HG03039 (cell line): Measurements from ENCODE around the gene WDFY1.

Source experiments
- ATAC-seq: cut with Tn5 transposase; IDR thresholded peaks from one replicate; pipeline ENCODE4 v1.9.1; 2021; ENCODE audit warnings: mild to moderate bottlenecking, moderate library complexity; ENCODE audit not compliant: unreplicated experiment

The WDFY1 gene

GRCh38 chr2:223944703-223945531 lies at the start of gene WDFY1:
Gene WDFY1 (minus strand): TSS chr2:223945335. CDS start chr2:223945284, 51 bp downstream.
- ATAC-seq = peak; percentile 76

GRCh38 chr2:223994562-223995162 lies 49.5 kb upstream of the WDFY1 start:
- ATAC-seq = no peak

- peak; percentile 75 for ATAC-seq
Measured at GRCh38 chr2:223993634-223994232, 48.6 kb upstream of the WDFY1 start.

- ATAC-seq = no peak
Measured at GRCh38 chr2:223991611-223992010, 46.5 kb upstream of the WDFY1 start.

GRCh38 chr2:223989856-223990232 lies 44.7 kb upstream of the WDFY1 start:
- ATAC-seq = no peak

- no peak for ATAC-seq
Measured at GRCh38 chr2:223989206-223989855, 44.2 kb upstream of the WDFY1 start.

GRCh38 chr2:223981241-223981640 lies 36.1 kb upstream of the WDFY1 start:
- ATAC-seq = no peak

GRCh38 chr2:223980803-223981202 lies 35.7 kb upstream of the WDFY1 start:
- ATAC-seq = no peak

- ATAC-seq = no peak
Measured at GRCh38 chr2:223980397-223980735, 35.2 kb upstream of the WDFY1 start.

- ATAC-seq = no peak
Measured at GRCh38 chr2:223979730-223980396, 34.7 kb upstream of the WDFY1 start.

- ATAC-seq = no peak
Measured at GRCh38 chr2:223978451-223978850, 33.3 kb upstream of the WDFY1 start.

GRCh38 chr2:223976635-223977226 lies 31.6 kb upstream of the WDFY1 start:
- ATAC-seq = no peak

GRCh38 chr2:223973606-223974005 lies 28.5 kb upstream of the WDFY1 start:
- no peak for ATAC-seq

GRCh38 chr2:223972656-223973102 lies 27.5 kb upstream of the WDFY1 start:
- ATAC-seq = no peak

GRCh38 chr2:223971731-223972130 lies 26.6 kb upstream of the WDFY1 start:
- ATAC-seq = no peak

- ATAC-seq = no peak
Measured at GRCh38 chr2:223970343-223971128, 25.4 kb upstream of the WDFY1 start.

- no peak for ATAC-seq
Measured at GRCh38 chr2:223969856-223970255, 24.7 kb upstream of the WDFY1 start.

GRCh38 chr2:223969315-223969714 lies 24.2 kb upstream of the WDFY1 start:
- ATAC-seq = no peak

GRCh38 chr2:223967981-223968380 lies 22.8 kb upstream of the WDFY1 start:
- ATAC-seq = no peak

GRCh38 chr2:223959688-223960087 lies 14.6 kb upstream of the WDFY1 start:
- ATAC-seq = no peak
